ENCODE measurements around the gene POLE.

Gene POLE

GRCh38 chr12:132603240-132604150 is 83.6 kb downstream of the POLE start:
- TF ChIP-seq CTCF (IDR thresholded peaks at IDR 0.05; ENCODE audit: borderline replicate concordance, extremely low read depth, low read length, poor library complexity, severe bottlenecking) = no peak
- H3K27ac ChIP-seq (ENCODE audit: low read length) = no peak overlapping the region
- H3K4me3 ChIP-seq (ENCODE audit: low read depth in 1 of 2, low read length in 2 of 2) = no peak overlapping the region
- H2AFZ ChIP-seq (ENCODE audit: low read depth, low read length) = no peak overlapping the region
- ATAC-seq (ENCODE audit: insufficient read depth, low read depth) (no peak), DNase-seq (no peak)
- no peaks in the 10 kb centered on the region for H3K79me2 ChIP-seq (ENCODE audit: insufficient read depth, low read length)
- H3K9ac ChIP-seq (ENCODE audit: low read depth, low read length) = no peak overlapping the region
- H4K20me1 ChIP-seq (ENCODE audit: insufficient read depth, low read length) = no peaks in the 10 kb centered on the region; the same call in 1 of the 2 replicates
- peaks cover 14% of the 10 kb centered on the region for H3K4me1 ChIP-seq (ENCODE audit: insufficient read depth, low read length)
- H3K4me2 ChIP-seq (ENCODE audit: insufficient read depth, low read length) = no peak overlapping the region
- no peaks in the 10 kb centered on the region for H3K9me3 ChIP-seq (ENCODE audit: insufficient read depth, low read length, severe bottlenecking)
- H3K36me3 ChIP-seq (ENCODE audit: insufficient read depth, low read length) = no peaks in the 10 kb centered on the region
- peaks cover 10% of the 10 kb centered on the region for H3K27me3 ChIP-seq (ENCODE audit: insufficient read depth, low read length, poor library complexity)

- peaks cover 10% of the 10 kb centered on the region for H3K27me3 ChIP-seq (ENCODE audit: insufficient read depth, low read length, poor library complexity)
- TF ChIP-seq EZH2 (IDR thresholded peaks at IDR 0.05; ENCODE audit: borderline replicate concordance, low read depth, low read length, severe bottlenecking) = no peak
- TF ChIP-seq CTCF (IDR thresholded peaks at IDR 0.05; ENCODE audit: borderline replicate concordance, extremely low read depth, low read length, poor library complexity, severe bottlenecking) = no peak
- no peak overlapping the region for H3K27ac ChIP-seq (ENCODE audit: low read length)
- ATAC-seq (ENCODE audit: insufficient read depth, low read depth) = no peak
- no peaks in the 10 kb centered on the region for H3K36me3 ChIP-seq (ENCODE audit: insufficient read depth, low read length)
- H3K4me3 ChIP-seq (ENCODE audit: low read depth in 1 of 2, low read length in 2 of 2) = no peak overlapping the region
- H3K4me1 ChIP-seq (ENCODE audit: insufficient read depth, low read length) = peaks cover 15% of the 10 kb centered on the region
- no peak overlapping the region for H3K9ac ChIP-seq (ENCODE audit: low read depth, low read length)
- no peak for DNase-seq
- H3K4me2 ChIP-seq (ENCODE audit: insufficient read depth, low read length) = no peak overlapping the region
- H2AFZ ChIP-seq (ENCODE audit: low read depth, low read length) = no peak overlapping the region
- H3K9me3 ChIP-seq (ENCODE audit: insufficient read depth, low read length, severe bottlenecking) = no peaks in the 10 kb centered on the region
- no peaks in the 10 kb centered on the region; the same call in 1 of the 2 replicates for H4K20me1 ChIP-seq (ENCODE audit: insufficient read depth, low read length)
- H3K79me2 ChIP-seq (ENCODE audit: insufficient read depth, low read length) = no peaks in the 10 kb centered on the region
Observed at GRCh38 chr12:132602572-132603239, 84.4 kb downstream of the POLE start.

GRCh38 chr12:132601171-132601883 is 85.8 kb downstream of the POLE start:
- Histone ChIP-seq H3K9me3 (ENCODE audit: insufficient read depth, low read length, severe bottlenecking) (no peaks in the 10 kb centered on the region), H3K79me2 (ENCODE audit: insufficient read depth, low read length) (no peaks in the 10 kb centered on the region), H3K4me2 (ENCODE audit: insufficient read depth, low read length) (no peak overlapping the region), H3K9ac (ENCODE audit: low read depth, low read length) (no peak overlapping the region), H3K36me3 (ENCODE audit: insufficient read depth, low read length) (no peaks in the 10 kb centered on the region), H3K4me3 (ENCODE audit: low read depth in 1 of 2, low read length in 2 of 2) (no peak overlapping the region), H4K20me1 (ENCODE audit: insufficient read depth, low read length) (peaks cover 5% of the 10 kb centered on the region), H3K27ac (ENCODE audit: low read length) (no peak overlapping the region), H2AFZ (ENCODE audit: low read depth, low read length) (no peak overlapping the region), H3K4me1 (ENCODE audit: insufficient read depth, low read length) (peaks cover 25% of the 10 kb centered on the region), H3K27me3 (ENCODE audit: insufficient read depth, low read length, poor library complexity) (peaks cover 10% of the 10 kb centered on the region)
- ATAC-seq (ENCODE audit: insufficient read depth, low read depth) = no peak
- no peak for DNase-seq
- TF ChIP-seq EZH2 (IDR thresholded peaks at IDR 0.05; ENCODE audit: borderline replicate concordance, low read depth, low read length, severe bottlenecking) = no peak
- no peak for TF ChIP-seq CTCF (IDR thresholded peaks at IDR 0.05; ENCODE audit: borderline replicate concordance, extremely low read depth, low read length, poor library complexity, severe bottlenecking)

All from DND-41 (cell line).